ENCODE results near the gene F3. TPM values are rescaled to one million over a fixed set of nuclear protein-coding genes. Genes with fewer than 3 reads are reported as not detected.

F3 gene
- polyA plus RNA-seq, 3 donors: 0.29 to 3.7 (median 0.77) TPM

DNA sequence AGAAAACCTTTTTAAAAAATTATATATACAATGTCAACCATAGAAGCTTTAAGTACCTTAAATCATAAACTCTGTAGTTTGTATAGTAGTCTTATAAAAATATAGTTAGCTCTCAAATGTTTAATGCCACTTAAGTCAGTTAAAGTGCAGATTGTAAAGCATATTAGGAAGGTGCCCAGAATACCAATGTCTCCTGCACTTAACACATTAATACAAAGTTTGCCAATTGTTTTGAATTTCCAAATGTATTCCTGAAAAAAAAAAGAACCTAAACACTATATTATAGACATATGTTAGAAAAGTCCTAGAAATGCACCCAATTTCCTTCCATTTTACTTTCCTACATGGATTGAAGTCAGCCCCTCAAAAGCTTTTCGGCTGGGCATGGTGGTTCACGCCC is 12.1 kb downstream of the F3 start:
- peaks cover 20 to 47% of the 10 kb centered on the region in 2 donors for H3K36me3 Mint-ChIP-seq
- H3K27ac Mint-ChIP-seq: no peak overlapping the region
- H3K27me3 ChIP-seq (ENCODE audit: control insufficient read depth in 2 of 2, insufficient read depth in 2 of 2, low read length in 2 of 2): no peaks in the 10 kb centered on the region
- intact Hi-C loops (cut with micrococcal nuclease): loop anchor here in 1 of 2 donors (10.0 kb wide), 1 partner anchor 275 kb away; no protein-coding TSS in a partner anchor
- H2AFZ ChIP-seq (ENCODE audit: insufficient read depth, low read depth, low read length, poor library complexity, severe bottlenecking): no peak overlapping the region
- TF ChIP-seq, protein P1, sequence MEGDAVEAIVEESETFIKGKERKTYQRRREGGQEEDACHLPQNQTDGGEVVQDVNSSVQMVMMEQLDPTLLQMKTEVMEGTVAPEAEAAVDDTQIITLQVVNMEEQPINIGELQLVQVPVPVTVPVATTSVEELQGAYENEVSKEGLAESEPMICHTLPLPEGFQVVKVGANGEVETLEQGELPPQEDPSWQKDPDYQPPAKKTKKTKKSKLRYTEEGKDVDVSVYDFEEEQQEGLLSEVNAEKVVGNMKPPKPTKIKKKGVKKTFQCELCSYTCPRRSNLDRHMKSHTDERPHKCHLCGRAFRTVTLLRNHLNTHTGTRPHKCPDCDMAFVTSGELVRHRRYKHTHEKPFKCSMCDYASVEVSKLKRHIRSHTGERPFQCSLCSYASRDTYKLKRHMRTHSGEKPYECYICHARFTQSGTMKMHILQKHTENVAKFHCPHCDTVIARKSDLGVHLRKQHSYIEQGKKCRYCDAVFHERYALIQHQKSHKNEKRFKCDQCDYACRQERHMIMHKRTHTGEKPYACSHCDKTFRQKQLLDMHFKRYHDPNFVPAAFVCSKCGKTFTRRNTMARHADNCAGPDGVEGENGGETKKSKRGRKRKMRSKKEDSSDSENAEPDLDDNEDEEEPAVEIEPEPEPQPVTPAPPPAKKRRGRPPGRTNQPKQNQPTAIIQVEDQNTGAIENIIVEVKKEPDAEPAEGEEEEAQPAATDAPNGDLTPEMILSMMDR (IDR thresholded peaks at IDR 0.05): no peak
- H3K79me2 ChIP-seq (ENCODE audit: insufficient read depth, low read length): no peaks in the 10 kb centered on the region
- H4K20me1 ChIP-seq (ENCODE audit: insufficient read depth, low read length): no peaks in the 10 kb centered on the region
- H3K4me2 ChIP-seq (replicated peaks; ENCODE audit: extremely low read depth, low read length, poor library complexity, severe bottlenecking): no peak overlapping the region
- peaks cover 0 to 3% of the 10 kb centered on the region in 2 donors for H3K4me1 ChIP-seq (ENCODE audit: control insufficient read depth in 1 of 2, insufficient read depth in 2 of 2, low read length in 2 of 2)
- H3K4me3 ChIP-seq (replicated peaks in 1 of 3; ENCODE audit: low read depth in 2 of 3, low read length in 3 of 3): no peak overlapping the region
- H3K4me1 Mint-ChIP-seq: peaks cover 6% of the 10 kb centered on the region
- H3K27ac ChIP-seq (ENCODE audit: low read depth in 1 of 2, low read length in 2 of 2): no peak overlapping the region
- no peak for DNase-seq
- no peaks in the 10 kb centered on the region for H3K9me3 ChIP-seq (replicated peaks in 1 of 2; ENCODE audit: control insufficient read depth in 1 of 2, insufficient read depth in 1 of 2, low read length in 2 of 2)
- H3K9ac ChIP-seq (ENCODE audit: insufficient read depth, low read length, poor library complexity, severe bottlenecking): no peak overlapping the region
- peaks cover 0 to 2% (median 0%) of the 10 kb centered on the region in 7 donors for H3K9me3 Mint-ChIP-seq
- H3K36me3 ChIP-seq (replicated peaks in 1 of 2; ENCODE audit: control insufficient read depth in 1 of 2, insufficient read depth in 2 of 2, low read length in 2 of 2): peaks cover 5 to 50% of the 10 kb centered on the region in 2 donors
- no peak overlapping the region for H3K4me3 Mint-ChIP-seq
- WGBS (ENCODE audit: insufficient coverage): 100% methylated on average over 1 of the region's 2 CpGs
- peaks cover 0 to 3% (median 1%) of the 10 kb centered on the region in 3 donors for H3K27me3 Mint-ChIP-seq (ENCODE audit: low read depth in 3 of 3)

DNA sequence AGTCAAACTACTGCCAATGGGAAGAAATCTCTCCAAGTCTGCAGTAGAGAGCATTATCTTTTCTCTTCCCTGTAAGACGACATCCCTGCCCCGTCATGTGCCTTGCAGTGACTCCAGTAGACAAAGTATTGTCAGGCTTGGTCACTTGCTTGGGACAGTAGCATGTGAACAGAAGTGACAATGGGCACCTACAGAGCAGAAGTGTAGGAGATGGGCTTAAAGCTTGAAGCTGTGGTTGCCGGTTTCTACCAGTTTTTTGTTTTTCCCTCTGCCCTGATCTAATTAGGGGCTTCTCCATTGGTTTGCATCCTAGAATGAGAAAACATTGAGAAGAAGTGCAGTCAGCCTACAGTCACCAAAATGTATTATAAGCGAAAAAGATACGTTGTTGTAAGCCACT is 12.7 kb downstream of the F3 start:
- intact Hi-C loops (cut with micrococcal nuclease): loop anchor here in 1 of 2 donors (10.0 kb wide), 1 partner anchor 276 kb away; no protein-coding TSS in a partner anchor
- no peak overlapping the region for H3K4me2 ChIP-seq (replicated peaks; ENCODE audit: extremely low read depth, low read length, poor library complexity, severe bottlenecking)
- H3K36me3 Mint-ChIP-seq: peaks cover 18 to 44% of the 10 kb centered on the region in 2 donors
- no peak overlapping the region for H2AFZ ChIP-seq (ENCODE audit: insufficient read depth, low read depth, low read length, poor library complexity, severe bottlenecking)
- no peak overlapping the region for H3K27ac Mint-ChIP-seq
- no peak for DNase-seq
- no peak overlapping the region for H3K9ac ChIP-seq (ENCODE audit: insufficient read depth, low read length, poor library complexity, severe bottlenecking)
- no peak overlapping the region for H3K4me3 Mint-ChIP-seq
- H4K20me1 ChIP-seq (ENCODE audit: insufficient read depth, low read length): no peaks in the 10 kb centered on the region
- H3K27me3 ChIP-seq (ENCODE audit: control insufficient read depth in 2 of 2, insufficient read depth in 2 of 2, low read length in 2 of 2): no peaks in the 10 kb centered on the region
- peaks cover 5 to 45% of the 10 kb centered on the region in 2 donors for H3K36me3 ChIP-seq (replicated peaks in 1 of 2; ENCODE audit: control insufficient read depth in 1 of 2, insufficient read depth in 2 of 2, low read length in 2 of 2)
- H3K27ac ChIP-seq (ENCODE audit: low read depth in 1 of 2, low read length in 2 of 2): no peak overlapping the region
- H3K79me2 ChIP-seq (ENCODE audit: insufficient read depth, low read length): no peaks in the 10 kb centered on the region
- peaks cover 0 to 2% (median 0%) of the 10 kb centered on the region in 7 donors for H3K9me3 Mint-ChIP-seq
- no peaks in the 10 kb centered on the region for H3K9me3 ChIP-seq (replicated peaks in 1 of 2; ENCODE audit: control insufficient read depth in 1 of 2, insufficient read depth in 1 of 2, low read length in 2 of 2)
- TF ChIP-seq, protein P1 (IDR thresholded peaks at IDR 0.05): no peak
- peaks cover 0 to 5% of the 10 kb centered on the region in 2 donors for H3K4me1 ChIP-seq (ENCODE audit: control insufficient read depth in 1 of 2, insufficient read depth in 2 of 2, low read length in 2 of 2)
- peaks cover 9% of the 10 kb centered on the region for H3K4me1 Mint-ChIP-seq
- peaks cover 0 to 3% (median 1%) of the 10 kb centered on the region in 3 donors for H3K27me3 Mint-ChIP-seq (ENCODE audit: low read depth in 3 of 3)
- no peak overlapping the region for H3K4me3 ChIP-seq (replicated peaks in 1 of 3; ENCODE audit: low read depth in 2 of 3, low read length in 3 of 3)
- 93% methylated on average over 3 of the region's 5 CpGs for WGBS (ENCODE audit: insufficient coverage)
